HEK293 (cell line): ENCODE measurements around the gene COL9A3.

Experiments used
- EGR2 ChIP-seq: fragments of 450-650 bp; formaldehyde crosslinking; IDR thresholded peaks from 2 replicates; pipeline ENCODE4 v1.5.1; 2016; ENCODE audit warnings: low read depth, missing biosample characterization, missing genetic modification characterization
- KLF1 ChIP-seq: fragments of 450-650 bp; formaldehyde crosslinking; IDR thresholded peaks from 2 replicates; pipeline ENCODE4 v1.5.1; 2016; ENCODE audit warnings: missing biosample characterization, missing genetic modification characterization
- KLF8 ChIP-seq: fragments of 450-650 bp; formaldehyde crosslinking; IDR thresholded peaks from 2 replicates; pipeline ENCODE4 v1.5.1; 2016; ENCODE audit warnings: missing biosample characterization, missing genetic modification characterization
- MYNN ChIP-seq: fragments of 450-650 bp; formaldehyde crosslinking; IDR thresholded peaks from 2 replicates; pipeline ENCODE4 v1.5.1; 2016; ENCODE audit warnings: missing biosample characterization, missing genetic modification characterization, borderline replicate concordance
- PRDM2 ChIP-seq: fragments of 450-650 bp; formaldehyde crosslinking; IDR thresholded peaks from 2 replicates; pipeline ENCODE4 v1.5.1; 2016; ENCODE audit warnings: missing biosample characterization, missing genetic modification characterization, borderline replicate concordance
- TCF7L2 ChIP-seq: IDR thresholded peaks from 2 replicates; pipeline ENCODE4 v1.6.1; 2011; ENCODE audit warnings: low read depth, mild to moderate bottlenecking, inconsistent platforms, low read length, moderate library complexity, borderline replicate concordance
- ZBTB20 ChIP-seq: fragments of 450-650 bp; formaldehyde crosslinking; IDR thresholded peaks from 2 replicates; pipeline ENCODE4 v1.5.1; 2016; ENCODE audit warnings: missing biosample characterization, missing genetic modification characterization
- ZBTB49 ChIP-seq: fragments of 450-650 bp; formaldehyde crosslinking; IDR thresholded peaks from 2 replicates; pipeline ENCODE4 v1.5.1; 2016; ENCODE audit warnings: missing biosample characterization, missing genetic modification characterization, low read depth
- ZFHX2 ChIP-seq: fragments of 450-650 bp; formaldehyde crosslinking; conservative IDR thresholded peaks from 2 replicates; pipeline ENCODE4 v1.5.1; 2016; ENCODE audit warnings: missing biosample characterization, missing genetic modification characterization
- ZNF16 ChIP-seq: fragments of 450-650 bp; formaldehyde crosslinking; IDR thresholded peaks from 2 replicates; pipeline ENCODE4 v1.5.1; 2016; ENCODE audit warnings: low read depth, missing biosample characterization, missing genetic modification characterization
- ZNF202 ChIP-seq: fragments of 450-650 bp; formaldehyde crosslinking; IDR thresholded peaks from 2 replicates; pipeline ENCODE4 v1.5.1; 2016; ENCODE audit warnings: missing biosample characterization, missing genetic modification characterization, borderline replicate concordance
- ZNF223 ChIP-seq: fragments of 450-650 bp; formaldehyde crosslinking; IDR thresholded peaks from 2 replicates; pipeline ENCODE4 v1.5.1; 2016; ENCODE audit warnings: missing biosample characterization, missing genetic modification characterization
- ZNF248 ChIP-seq: fragments of 450-650 bp; formaldehyde crosslinking; IDR thresholded peaks from 2 replicates; pipeline ENCODE4 v1.5.1; 2017; ENCODE audit warnings: missing biosample characterization, missing genetic modification characterization
- ZNF311 ChIP-seq: fragments of 450-650 bp; formaldehyde crosslinking; IDR thresholded peaks from 2 replicates; pipeline ENCODE4 v1.5.1; 2017; ENCODE audit warnings: missing biosample characterization, missing genetic modification characterization, borderline replicate concordance
- ZNF366 ChIP-seq: fragments of 450-650 bp; formaldehyde crosslinking; conservative IDR thresholded peaks from 2 replicates; pipeline ENCODE4 v1.5.1; 2016; ENCODE audit warnings: missing biosample characterization, missing genetic modification characterization
- ZNF48 ChIP-seq: fragments of 450-650 bp; formaldehyde crosslinking; IDR thresholded peaks from 2 replicates; pipeline ENCODE4 v1.5.1; 2016; ENCODE audit warnings: missing biosample characterization, missing genetic modification characterization
- ZNF521 ChIP-seq: fragments of 450-650 bp; formaldehyde crosslinking; IDR thresholded peaks from 2 replicates; pipeline ENCODE4 v1.5.1; 2017; ENCODE audit warnings: missing biosample characterization, mild to moderate bottlenecking, missing genetic modification characterization
- ZNF571 ChIP-seq: fragments of 450-650 bp; formaldehyde crosslinking; IDR thresholded peaks from 2 replicates; pipeline ENCODE4 v1.5.0; 2017; ENCODE audit warnings: missing biosample characterization, missing genetic modification characterization
- ZNF585B ChIP-seq: fragments of 450-650 bp; formaldehyde crosslinking; IDR thresholded peaks from 2 replicates; pipeline ENCODE4 v1.5.1; 2016; ENCODE audit warnings: missing biosample characterization, missing genetic modification characterization
- ZNF624 ChIP-seq: fragments of 450-650 bp; formaldehyde crosslinking; IDR thresholded peaks from 2 replicates; pipeline ENCODE4 v1.5.1; 2017; ENCODE audit warnings: missing biosample characterization, missing genetic modification characterization
- ZNF626 ChIP-seq: fragments of 450-650 bp; sonication (Bioruptor Pico); formaldehyde crosslinking; IDR thresholded peaks from 2 replicates; pipeline ENCODE4 v1.5.1; 2018; ENCODE audit warnings: missing biosample characterization, missing genetic modification characterization, inconsistent platforms
- ZNF768 ChIP-seq: fragments of 450-650 bp; formaldehyde crosslinking; IDR thresholded peaks from 2 replicates; pipeline ENCODE4 v1.5.1; 2018; ENCODE audit warnings: missing biosample characterization, mild to moderate bottlenecking, missing genetic modification characterization
- ZNF777 ChIP-seq: fragments of 450-650 bp; formaldehyde crosslinking; IDR thresholded peaks from 2 replicates; pipeline ENCODE4 v1.5.1; 2017; ENCODE audit warnings: missing biosample characterization, missing genetic modification characterization, borderline replicate concordance
- ZNF785 ChIP-seq: fragments of 450-650 bp; formaldehyde crosslinking; IDR thresholded peaks from 2 replicates; pipeline ENCODE4 v1.5.1; 2016; ENCODE audit warnings: missing biosample characterization, missing genetic modification characterization
- ZNF792 ChIP-seq: fragments of 450-650 bp; formaldehyde crosslinking; IDR thresholded peaks from 2 replicates; pipeline ENCODE4 v1.5.1; 2016; ENCODE audit warnings: missing biosample characterization, missing genetic modification characterization
- ZSCAN30 ChIP-seq: fragments of 450-650 bp; IDR thresholded peaks from 2 replicates; pipeline ENCODE4 v1.5.1; 2018; ENCODE audit warnings: missing biosample characterization, mild to moderate bottlenecking, missing genetic modification characterization, moderate library complexity
- TF ChIP-seq, protein P1 (sequence below): fragments of 450-650 bp; formaldehyde crosslinking; IDR thresholded peaks from 2 replicates; pipeline ENCODE4 v1.5.1; 2017; ENCODE audit warnings: missing biosample characterization, missing genetic modification characterization
- TF ChIP-seq, protein P2 (sequence below): fragments of 450-650 bp; formaldehyde crosslinking; IDR thresholded peaks from 2 replicates; pipeline ENCODE4 v1.5.1; 2016; ENCODE audit warnings: missing biosample characterization, missing genetic modification characterization

The COL9A3 gene

GRCh38 chr20:62820208-62820961, 3.5 kb downstream of the COL9A3 start (continued):
- TF ChIP-seq, protein P1, sequence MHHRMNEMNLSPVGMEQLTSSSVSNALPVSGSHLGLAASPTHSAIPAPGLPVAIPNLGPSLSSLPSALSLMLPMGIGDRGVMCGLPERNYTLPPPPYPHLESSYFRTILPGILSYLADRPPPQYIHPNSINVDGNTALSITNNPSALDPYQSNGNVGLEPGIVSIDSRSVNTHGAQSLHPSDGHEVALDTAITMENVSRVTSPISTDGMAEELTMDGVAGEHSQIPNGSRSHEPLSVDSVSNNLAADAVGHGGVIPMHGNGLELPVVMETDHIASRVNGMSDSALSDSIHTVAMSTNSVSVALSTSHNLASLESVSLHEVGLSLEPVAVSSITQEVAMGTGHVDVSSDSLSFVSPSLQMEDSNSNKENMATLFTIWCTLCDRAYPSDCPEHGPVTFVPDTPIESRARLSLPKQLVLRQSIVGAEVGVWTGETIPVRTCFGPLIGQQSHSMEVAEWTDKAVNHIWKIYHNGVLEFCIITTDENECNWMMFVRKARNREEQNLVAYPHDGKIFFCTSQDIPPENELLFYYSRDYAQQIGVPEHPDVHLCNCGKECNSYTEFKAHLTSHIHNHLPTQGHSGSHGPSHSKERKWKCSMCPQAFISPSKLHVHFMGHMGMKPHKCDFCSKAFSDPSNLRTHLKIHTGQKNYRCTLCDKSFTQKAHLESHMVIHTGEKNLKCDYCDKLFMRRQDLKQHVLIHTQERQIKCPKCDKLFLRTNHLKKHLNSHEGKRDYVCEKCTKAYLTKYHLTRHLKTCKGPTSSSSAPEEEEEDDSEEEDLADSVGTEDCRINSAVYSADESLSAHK (tag by site-specific recombination) = no peak
- TF ChIP-seq ZNF777 = no peak
- TF ChIP-seq, protein P2, sequence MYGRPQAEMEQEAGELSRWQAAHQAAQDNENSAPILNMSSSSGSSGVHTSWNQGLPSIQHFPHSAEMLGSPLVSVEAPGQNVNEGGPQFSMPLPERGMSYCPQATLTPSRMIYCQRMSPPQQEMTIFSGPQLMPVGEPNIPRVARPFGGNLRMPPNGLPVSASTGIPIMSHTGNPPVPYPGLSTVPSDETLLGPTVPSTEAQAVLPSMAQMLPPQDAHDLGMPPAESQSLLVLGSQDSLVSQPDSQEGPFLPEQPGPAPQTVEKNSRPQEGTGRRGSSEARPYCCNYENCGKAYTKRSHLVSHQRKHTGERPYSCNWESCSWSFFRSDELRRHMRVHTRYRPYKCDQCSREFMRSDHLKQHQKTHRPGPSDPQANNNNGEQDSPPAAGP (tag by site-specific recombination) = 0 out of 2 replicates have a peak, but pooled peaks have one; percentile 16
- no peak for TF ChIP-seq ZNF311 (tag by site-specific recombination)
- TF ChIP-seq PRDM2 = no peak
- TF ChIP-seq ZNF16 (tag by site-specific recombination) = no peak
- peak; percentile 67 for TF ChIP-seq EGR2 (tag by site-specific recombination)
- no peak for TF ChIP-seq ZNF521 (tag by site-specific recombination)
- TF ChIP-seq ZNF223 (tag by site-specific recombination) = no peak
- no peak for TF ChIP-seq ZBTB49 (tag by site-specific recombination)
- no peak for TF ChIP-seq ZNF624 (tag by site-specific recombination)
- no peak for TF ChIP-seq MYNN
- peak; percentile 86 for TF ChIP-seq ZFHX2 (tag by site-specific recombination)
- TF ChIP-seq KLF1 (tag by site-specific recombination) = peak; percentile 47; the same call in 1 of the 2 replicates
- no peak for TF ChIP-seq ZNF585B (tag by site-specific recombination)
- no peak for TF ChIP-seq ZNF792
- no peak for TF ChIP-seq KLF8 (tag by site-specific recombination)
- no peak for TF ChIP-seq ZNF785 (tag by site-specific recombination)
- TF ChIP-seq ZNF366 = no peak
- TF ChIP-seq ZNF248 = no peak
- TF ChIP-seq TCF7L2 = no peak
- no peak for TF ChIP-seq ZNF48
- no peak for TF ChIP-seq ZNF202 (tag by site-specific recombination)
- TF ChIP-seq ZNF768 (tag by site-specific recombination) = no peak
- TF ChIP-seq ZSCAN30 = no peak
- TF ChIP-seq ZNF626 = no peak
- TF ChIP-seq ZNF571 (tag by site-specific recombination) = no peak
- TF ChIP-seq ZBTB20 (tag by site-specific recombination) = no peak
